Occipital lobe (tissue), 2 donors: ENCODE data around the gene ABHD17C. TPM values are rescaled to one million over a fixed set of nuclear protein-coding genes. Genes with fewer than 3 reads are reported as not detected.

ENCODE experiments used
- DNase-seq: peaks from one replicate; lab custom pipeline; 2025; lab: John Stamatoyannopoulos, UW
- total RNA-seq: library from RNA; depleted of rRNA; stranded (reverse); fragments of >200 nt; gene quantifications from one replicate; pipeline ENCODE4 v1.2.3, GENCODE V29; 2014

The ABHD17C gene
- total RNA-seq, 1 donor from 2014 or later = 14.7 TPM

- no peak for DNase-seq
Observed at GRCh38 chr15:80689294-80689693, 5.8 kb upstream of the ABHD17C start.

GRCh38 chr15:80689716-80690115, 5.4 kb upstream of the ABHD17C start:
- no peak for DNase-seq

GRCh38 chr15:80691575-80691974, 3.5 kb upstream of the ABHD17C start:
- no peak for DNase-seq

- no peak for DNase-seq
Observed at GRCh38 chr15:80693682-80694610, 1.2 kb upstream of the ABHD17C start.

GRCh38 chr15:80694611-80695098, 455 bp upstream of the ABHD17C start:
- DNase-seq = no peak

GRCh38 chr15:80695911-80696661, 976 bp downstream of the ABHD17C start:
- no peak for DNase-seq

- DNase-seq = no peak
Observed at GRCh38 chr15:80697075-80697685, 2.1 kb downstream of the ABHD17C start.

GRCh38 chr15:80698676-80699075, 3.6 kb downstream of the ABHD17C start:
- DNase-seq = no peak

- no peak for DNase-seq
Observed at GRCh38 chr15:80699981-80700380, 4.9 kb downstream of the ABHD17C start.

GRCh38 chr15:80701676-80702311, 6.7 kb downstream of the ABHD17C start:
- no peak for DNase-seq

- DNase-seq = no peak
Observed at GRCh38 chr15:80703081-80703480, 8.0 kb downstream of the ABHD17C start.

- no peak for DNase-seq
Observed at GRCh38 chr15:80703965-80704364, 8.9 kb downstream of the ABHD17C start.

GRCh38 chr15:80706161-80706560, 11.1 kb downstream of the ABHD17C start:
- DNase-seq = no peak

GRCh38 chr15:80709542-80709941, 14.4 kb downstream of the ABHD17C start:
- no peak for DNase-seq

GRCh38 chr15:80710635-80711554, 15.8 kb downstream of the ABHD17C start:
- DNase-seq = no peak

- DNase-seq = no peak
Observed at GRCh38 chr15:80711886-80712285, 16.8 kb downstream of the ABHD17C start.

- DNase-seq = no peak
Observed at GRCh38 chr15:80712956-80713355, 17.8 kb downstream of the ABHD17C start.

GRCh38 chr15:80721476-80721875, 26.4 kb downstream of the ABHD17C start:
- DNase-seq = no peak

GRCh38 chr15:80722811-80723210, 27.7 kb downstream of the ABHD17C start:
- DNase-seq = no peak

- DNase-seq = no peak
Observed at GRCh38 chr15:80727196-80727595, 32.1 kb downstream of the ABHD17C start.
